ENCODE data around the gene INVS. TPM values are rescaled to one million over a fixed set of nuclear protein-coding genes. Genes with fewer than 3 reads are reported as not detected.

The INVS gene
- total and polyA plus RNA-seq, 2 donors (not counting 3 experiments of a cell fraction or from before 2014, with no cell fraction given), result 8.5 to 17.9 TPM

DNA sequence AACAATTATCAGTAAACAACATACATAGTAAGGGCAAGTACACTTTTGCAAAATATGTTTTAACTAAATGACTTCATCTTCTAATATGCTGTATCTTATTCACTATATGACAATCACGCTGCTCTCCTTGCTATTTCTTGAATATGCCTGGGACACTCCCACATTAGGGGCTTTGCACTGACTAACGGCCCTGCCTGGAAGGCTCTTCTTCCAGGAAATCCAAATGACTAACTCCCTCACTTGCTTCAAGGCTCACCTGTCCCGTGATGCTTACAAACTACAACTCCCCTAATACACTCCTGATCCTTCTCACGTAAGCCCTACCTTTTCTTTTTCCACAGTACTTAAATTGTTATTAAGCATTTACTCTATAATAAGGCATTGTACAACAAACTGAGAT is 10.8 kb upstream of the INVS start:
- dilution Hi-C loops (cut with MboI; ENCODE audit: extremely low pct_ligation_motif_present, low sequenced_read_pairs), result no loop called here
- CTCF ChIA-PET, result no interaction called here

More for the DNA sequence above, 10.8 kb upstream of the INVS start:
- TF ChIP-seq EZH2 (IDR thresholded peaks at IDR 0.05; ENCODE audit: borderline replicate concordance, low read depth, low read length, severe bottlenecking) (no peak), POLR2A (IDR thresholded peaks at IDR 0.05; ENCODE audit: low read depth, low read length) (no peak), GATA2 (IDR thresholded peaks at IDR 0.05; ENCODE audit: insufficient read depth, insufficient read length, low read depth, low read length) (no peak), FOS (IDR thresholded peaks at IDR 0.05; ENCODE audit: borderline replicate concordance, insufficient read depth, low read length) (no peak), MAX (IDR thresholded peaks at IDR 0.05; ENCODE audit: insufficient read depth, insufficient read length) (no peak), JUN (IDR thresholded peaks at IDR 0.05; ENCODE audit: borderline replicate concordance, insufficient read depth, insufficient read length, low read depth) (no peak), MYC (IDR thresholded peaks at IDR 0.05; ENCODE audit: low read depth, low read length) (no peak), POLR2AphosphoS5 (IDR thresholded peaks at IDR 0.05; ENCODE audit: insufficient read depth, low read depth, low read length) (no peak)
- TF ChIP-seq, protein P1, sequence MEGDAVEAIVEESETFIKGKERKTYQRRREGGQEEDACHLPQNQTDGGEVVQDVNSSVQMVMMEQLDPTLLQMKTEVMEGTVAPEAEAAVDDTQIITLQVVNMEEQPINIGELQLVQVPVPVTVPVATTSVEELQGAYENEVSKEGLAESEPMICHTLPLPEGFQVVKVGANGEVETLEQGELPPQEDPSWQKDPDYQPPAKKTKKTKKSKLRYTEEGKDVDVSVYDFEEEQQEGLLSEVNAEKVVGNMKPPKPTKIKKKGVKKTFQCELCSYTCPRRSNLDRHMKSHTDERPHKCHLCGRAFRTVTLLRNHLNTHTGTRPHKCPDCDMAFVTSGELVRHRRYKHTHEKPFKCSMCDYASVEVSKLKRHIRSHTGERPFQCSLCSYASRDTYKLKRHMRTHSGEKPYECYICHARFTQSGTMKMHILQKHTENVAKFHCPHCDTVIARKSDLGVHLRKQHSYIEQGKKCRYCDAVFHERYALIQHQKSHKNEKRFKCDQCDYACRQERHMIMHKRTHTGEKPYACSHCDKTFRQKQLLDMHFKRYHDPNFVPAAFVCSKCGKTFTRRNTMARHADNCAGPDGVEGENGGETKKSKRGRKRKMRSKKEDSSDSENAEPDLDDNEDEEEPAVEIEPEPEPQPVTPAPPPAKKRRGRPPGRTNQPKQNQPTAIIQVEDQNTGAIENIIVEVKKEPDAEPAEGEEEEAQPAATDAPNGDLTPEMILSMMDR (IDR thresholded peaks at IDR 0.05; ENCODE audit: extremely low read depth in 1 of 2, insufficient read depth in 1 of 2, low read depth in 1 of 2, low read length in 2 of 2), result no peak
- FAIRE-seq (no peak), DNase-seq (ENCODE audit: low read depth, low spot score) (peak; percentile 37)
- Histone ChIP-seq H2AFZ (ENCODE audit: low read depth, low read length) (no peak overlapping the region), H3K36me3 (ENCODE audit: control insufficient read depth in 2 of 2, extremely low read depth in 1 of 2, insufficient read depth in 2 of 2, low read length in 2 of 2) (no peaks in the 10 kb centered on the region), H3K9ac (replicated peaks; ENCODE audit: extremely low read depth, insufficient read depth, low read length) (peak overlapping the region; percentile 39), H3K4me2 (ENCODE audit: insufficient read depth, low read length) (peak overlapping the region; percentile 95), H3K27ac (ENCODE audit: insufficient read depth, low read depth, low read length) (no peak overlapping the region), H3K4me1 (ENCODE audit: control insufficient read depth, extremely low read depth, insufficient read depth, low read length) (peaks cover 38% of the 10 kb centered on the region), H4K20me1 (replicated peaks; ENCODE audit: control insufficient read depth, extremely low read depth, insufficient read depth, low read length) (peaks cover 26% of the 10 kb centered on the region), H3K79me2 (ENCODE audit: control insufficient read depth, insufficient read depth, low read length) (peaks cover 49% of the 10 kb centered on the region), H3K9me3 (replicated peaks; ENCODE audit: control insufficient read depth, insufficient read depth, low read length) (no peaks in the 10 kb centered on the region), H3K27me3 (ENCODE audit: control insufficient read depth in 2 of 2, insufficient read depth in 2 of 2, low read length in 2 of 2) (no peaks in the 10 kb centered on the region), H3K9me1 (replicated peaks; ENCODE audit: control insufficient read depth, extremely low read depth, insufficient read depth, low read length) (peaks cover 2% of the 10 kb centered on the region), H3K4me3 (replicated peaks in 1 of 3; ENCODE audit: insufficient read depth in 1 of 3, low read depth in 1 of 3, low read length in 3 of 3) (peak overlapping the region in 1 of 3 experiments; percentile 52)
- POLR2A ChIA-PET, result no interaction called here
- no TSS peak for BruUV-seq (replicated peaks)
- intact Hi-C loops (cut with micrococcal nuclease), result loop anchor here (5.0 kb wide), 1 partner anchor 499 kb away; no protein-coding TSS in a partner anchor
